NCI-H2081 treated with DMSO at 0.1 percent for 48 hours (cell line): Measurements from ENCODE around the gene JAZF1.

Experiments
- DNase-seq: peaks from one replicate; lab custom pipeline; 2025; lab: John Stamatoyannopoulos, UW

Gene JAZF1

GRCh38 chr7:28008911-28009310 lies 171.7 kb downstream of the JAZF1 start:
- no peak for DNase-seq

- DNase-seq, result no peak
Measured at GRCh38 chr7:28008171-28008570, 172.4 kb downstream of the JAZF1 start.

- no peak for DNase-seq
Measured at GRCh38 chr7:28006491-28006890, 174.1 kb downstream of the JAZF1 start.

- DNase-seq, result no peak
Measured at GRCh38 chr7:28005847-28006231, 174.8 kb downstream of the JAZF1 start.

- DNase-seq, result no peak
Measured at GRCh38 chr7:28005075-28005846, 175.3 kb downstream of the JAZF1 start.

GRCh38 chr7:28003408-28003807 lies 177.2 kb downstream of the JAZF1 start:
- no peak for DNase-seq

GRCh38 chr7:28002638-28003037 lies 178.0 kb downstream of the JAZF1 start:
- DNase-seq, result no peak

- DNase-seq, result no peak
Measured at GRCh38 chr7:28001896-28002295, 178.7 kb downstream of the JAZF1 start.

GRCh38 chr7:27999829-28000228 lies 180.8 kb downstream of the JAZF1 start:
- no peak for DNase-seq

GRCh38 chr7:27998382-27998781 lies 182.2 kb downstream of the JAZF1 start:
- no peak for DNase-seq

GRCh38 chr7:27997188-27997707 lies 183.3 kb downstream of the JAZF1 start:
- peak; percentile 13 for DNase-seq

- no peak for DNase-seq
Measured at GRCh38 chr7:27996141-27996540, 184.5 kb downstream of the JAZF1 start.

- DNase-seq, result no peak
Measured at GRCh38 chr7:27995228-27995627, 185.4 kb downstream of the JAZF1 start.

GRCh38 chr7:27994639-27995038 lies 186.0 kb downstream of the JAZF1 start:
- DNase-seq, result no peak

- no peak for DNase-seq
Measured at GRCh38 chr7:27992755-27993493, 187.7 kb downstream of the JAZF1 start.

GRCh38 chr7:27992097-27992496 lies 188.5 kb downstream of the JAZF1 start:
- DNase-seq, result no peak

- no peak for DNase-seq
Measured at GRCh38 chr7:27991006-27991528, 189.5 kb downstream of the JAZF1 start.

- DNase-seq, result no peak
Measured at GRCh38 chr7:27976531-27976930, 204.1 kb downstream of the JAZF1 start.

- no peak for DNase-seq
Measured at GRCh38 chr7:27973625-27974024, 207.0 kb downstream of the JAZF1 start.

GRCh38 chr7:27972276-27972675 lies 208.3 kb downstream of the JAZF1 start:
- no peak for DNase-seq

GRCh38 chr7:27971171-27971812 lies 209.3 kb downstream of the JAZF1 start:
- no peak for DNase-seq

GRCh38 chr7:27970350-27970749 lies 210.2 kb downstream of the JAZF1 start:
- DNase-seq, result no peak

GRCh38 chr7:27969346-27969745 lies 211.2 kb downstream of the JAZF1 start:
- no peak for DNase-seq
